Esophagus muscularis mucosa (tissue), 3 donors: ENCODE results near the gene VIM.

Source experiments
- POLR2A ChIP-seq: fragments of 450-650 bp; IDR thresholded peaks from one replicate; pipeline ENCODE4 v1.6.1; 2017; ENCODE audit warnings: antibody characterized with exemption, moderate library complexity, mild to moderate bottlenecking, low read depth
- POLR2AphosphoS5 ChIP-seq, 2 donors: sonication (generic); formaldehyde crosslinking; IDR thresholded peaks; one replicate each; pipeline ENCODE4 v1.6.1; 2017; ENCODE audit warnings: antibody characterized with exemption in 2 of 2
- TF ChIP-seq, protein P1 (sequence below), 3 experiments: fragments of 200-600 bp in 2 of 3; fragments of 450-650 bp in 1 of 3; sonication (generic) in 2 of 3; IDR thresholded peaks; one replicate each; pipeline ENCODE4 v1.5.1; 2017 to 2019; ENCODE audit warnings: antibody characterized with exemption in 3 of 3, mild to moderate bottlenecking in 2 of 3, moderate library complexity in 1 of 3

GRCh38 chr10:17237149-17237527 is 9.1 kb downstream of the VIM start:
- TF ChIP-seq, protein P1, sequence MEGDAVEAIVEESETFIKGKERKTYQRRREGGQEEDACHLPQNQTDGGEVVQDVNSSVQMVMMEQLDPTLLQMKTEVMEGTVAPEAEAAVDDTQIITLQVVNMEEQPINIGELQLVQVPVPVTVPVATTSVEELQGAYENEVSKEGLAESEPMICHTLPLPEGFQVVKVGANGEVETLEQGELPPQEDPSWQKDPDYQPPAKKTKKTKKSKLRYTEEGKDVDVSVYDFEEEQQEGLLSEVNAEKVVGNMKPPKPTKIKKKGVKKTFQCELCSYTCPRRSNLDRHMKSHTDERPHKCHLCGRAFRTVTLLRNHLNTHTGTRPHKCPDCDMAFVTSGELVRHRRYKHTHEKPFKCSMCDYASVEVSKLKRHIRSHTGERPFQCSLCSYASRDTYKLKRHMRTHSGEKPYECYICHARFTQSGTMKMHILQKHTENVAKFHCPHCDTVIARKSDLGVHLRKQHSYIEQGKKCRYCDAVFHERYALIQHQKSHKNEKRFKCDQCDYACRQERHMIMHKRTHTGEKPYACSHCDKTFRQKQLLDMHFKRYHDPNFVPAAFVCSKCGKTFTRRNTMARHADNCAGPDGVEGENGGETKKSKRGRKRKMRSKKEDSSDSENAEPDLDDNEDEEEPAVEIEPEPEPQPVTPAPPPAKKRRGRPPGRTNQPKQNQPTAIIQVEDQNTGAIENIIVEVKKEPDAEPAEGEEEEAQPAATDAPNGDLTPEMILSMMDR (IDR thresholded peaks at IDR 0.05), result no peak
- TF ChIP-seq POLR2A, result no peak
- no peak for TF ChIP-seq POLR2AphosphoS5 (IDR thresholded peaks at IDR 0.05)
